ENCODE data around the gene ETAA1. TPM values are rescaled to one million over a fixed set of nuclear protein-coding genes. Genes with fewer than 3 reads are reported as not detected.

Gene ETAA1
- total RNA-seq, 2 experiments from 2014 or later, result 12.8 to 14.0 TPM

DNA sequence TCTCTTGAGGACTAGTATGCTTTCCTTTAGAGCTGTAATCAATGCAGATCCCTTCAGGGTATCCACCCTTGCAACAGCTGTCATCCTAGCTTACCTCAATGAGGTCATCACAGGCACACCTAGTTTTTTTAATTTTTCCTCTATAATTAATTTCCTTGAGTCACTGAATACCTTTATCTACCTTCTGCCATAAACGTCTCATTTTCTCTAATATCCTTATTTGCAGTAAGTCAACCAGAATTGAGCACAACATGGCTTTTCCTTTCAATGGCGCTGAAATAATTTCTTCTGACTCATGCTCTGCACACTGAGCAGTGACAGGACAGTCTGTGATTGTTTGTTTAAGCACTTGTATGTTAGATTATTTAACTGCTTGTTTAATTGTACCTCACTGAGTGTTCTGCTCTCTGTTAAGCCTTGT, 49.4 kb downstream of the ETAA1 start:
- intact Hi-C loops (cut with micrococcal nuclease), result no loop called here
- Mint-ChIP-seq H3K4me3 (no peak overlapping the region), H3K27ac (no peak overlapping the region), H3K27me3 (ENCODE audit: low read depth) (peaks cover 9% of the 10 kb centered on the region), H3K9me3 (no peaks in the 10 kb centered on the region), H3K4me1 (ENCODE audit: low read depth) (no peaks in the 10 kb centered on the region), H3K36me3 (ENCODE audit: low read depth) (no peaks in the 10 kb centered on the region)
- DNase-seq, result no peak
- CTCF ChIA-PET, result no interaction called here

DNA sequence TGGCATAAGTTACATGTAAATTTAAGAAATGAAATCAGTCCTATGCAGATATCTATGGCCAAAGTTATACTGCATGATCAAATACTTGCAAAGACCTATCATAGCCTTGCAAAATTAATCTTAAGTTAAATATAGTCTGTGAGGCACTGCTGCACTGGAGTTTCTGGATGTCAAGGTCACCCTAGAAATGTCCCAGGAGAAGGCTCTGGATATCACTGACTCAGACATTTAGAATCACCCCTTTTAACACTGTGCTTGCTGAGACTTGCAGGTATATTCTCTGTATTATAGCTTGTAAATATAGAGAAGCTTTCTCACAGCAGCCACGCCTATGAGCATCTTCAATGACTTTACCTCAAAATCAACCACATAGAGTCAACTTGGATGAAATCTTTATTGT, 51.5 kb downstream of the ETAA1 start:
- Mint-ChIP-seq H3K27me3 (ENCODE audit: low read depth) (peaks cover 12% of the 10 kb centered on the region), H3K4me3 (no peak overlapping the region), H3K36me3 (ENCODE audit: low read depth) (no peaks in the 10 kb centered on the region), H3K9me3 (no peaks in the 10 kb centered on the region), H3K4me1 (ENCODE audit: low read depth) (no peaks in the 10 kb centered on the region), H3K27ac (no peak overlapping the region)
- CTCF ChIA-PET, result interaction anchor here (0.7 kb wide), 1 partner anchor 792 kb away, joined by 3 read pairs; no protein-coding TSS in a partner anchor
- intact Hi-C loops (cut with micrococcal nuclease), result no loop called here
- DNase-seq, result no peak

DNA sequence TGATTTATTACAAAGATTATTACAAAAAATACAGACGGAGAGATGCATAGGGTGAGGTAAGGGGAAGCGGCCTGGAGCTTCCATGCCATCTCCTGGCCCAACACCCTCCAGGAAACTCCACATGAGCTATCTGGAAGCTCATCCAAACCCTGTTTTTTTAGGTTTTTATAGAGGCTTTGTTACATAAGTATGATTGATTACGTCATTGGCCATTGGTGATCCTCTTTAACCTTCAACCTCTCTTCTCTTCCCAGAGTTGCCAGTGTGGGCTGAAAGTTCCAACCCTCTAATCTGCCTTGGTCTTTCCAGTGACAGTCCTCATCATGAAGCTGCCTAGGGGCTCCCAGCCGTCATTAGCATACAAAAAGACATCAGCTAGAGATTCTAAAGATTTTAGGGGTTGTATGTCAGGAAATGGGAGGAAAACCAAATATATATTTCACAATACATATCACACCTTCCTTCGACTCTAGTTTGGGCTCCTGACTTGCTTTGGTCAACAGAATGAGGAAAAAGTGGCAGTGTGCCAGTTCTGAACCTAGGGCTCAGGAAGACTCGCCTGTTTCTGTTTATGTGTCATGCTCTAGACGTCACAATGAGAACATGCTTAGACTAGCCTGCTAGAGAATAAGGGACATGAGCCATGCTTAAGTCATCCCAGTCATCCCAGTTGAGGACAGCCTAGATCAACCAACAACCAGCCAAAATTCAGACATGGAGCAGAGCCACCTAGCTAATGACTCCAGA, 54.1 kb downstream of the ETAA1 start:
- no peaks in the 10 kb centered on the region for H3K9me3 Mint-ChIP-seq
- intact Hi-C loops (cut with micrococcal nuclease), result no loop called here
- no peak for DNase-seq
- H3K36me3 Mint-ChIP-seq (ENCODE audit: low read depth), result no peaks in the 10 kb centered on the region
- peaks cover 11% of the 10 kb centered on the region for H3K27me3 Mint-ChIP-seq (ENCODE audit: low read depth)
- CTCF ChIA-PET, result interaction anchor here (1.2 to 1.3 kb wide), 2 partner anchors 11 to 26 kb away, joined by 3 to 4 read pairs; no protein-coding TSS in a partner anchor
- H3K27ac Mint-ChIP-seq, result no peak overlapping the region
- no peaks in the 10 kb centered on the region for H3K4me1 Mint-ChIP-seq (ENCODE audit: low read depth)
- no peak overlapping the region for H3K4me3 Mint-ChIP-seq

GRCh38 chr2:67453310-67453709, 56.2 kb downstream of the ETAA1 start:
- H3K4me3 Mint-ChIP-seq, result no peak overlapping the region
- intact Hi-C loops (cut with micrococcal nuclease), result no loop called here
- CTCF ChIA-PET, result no interaction called here

DNA sequence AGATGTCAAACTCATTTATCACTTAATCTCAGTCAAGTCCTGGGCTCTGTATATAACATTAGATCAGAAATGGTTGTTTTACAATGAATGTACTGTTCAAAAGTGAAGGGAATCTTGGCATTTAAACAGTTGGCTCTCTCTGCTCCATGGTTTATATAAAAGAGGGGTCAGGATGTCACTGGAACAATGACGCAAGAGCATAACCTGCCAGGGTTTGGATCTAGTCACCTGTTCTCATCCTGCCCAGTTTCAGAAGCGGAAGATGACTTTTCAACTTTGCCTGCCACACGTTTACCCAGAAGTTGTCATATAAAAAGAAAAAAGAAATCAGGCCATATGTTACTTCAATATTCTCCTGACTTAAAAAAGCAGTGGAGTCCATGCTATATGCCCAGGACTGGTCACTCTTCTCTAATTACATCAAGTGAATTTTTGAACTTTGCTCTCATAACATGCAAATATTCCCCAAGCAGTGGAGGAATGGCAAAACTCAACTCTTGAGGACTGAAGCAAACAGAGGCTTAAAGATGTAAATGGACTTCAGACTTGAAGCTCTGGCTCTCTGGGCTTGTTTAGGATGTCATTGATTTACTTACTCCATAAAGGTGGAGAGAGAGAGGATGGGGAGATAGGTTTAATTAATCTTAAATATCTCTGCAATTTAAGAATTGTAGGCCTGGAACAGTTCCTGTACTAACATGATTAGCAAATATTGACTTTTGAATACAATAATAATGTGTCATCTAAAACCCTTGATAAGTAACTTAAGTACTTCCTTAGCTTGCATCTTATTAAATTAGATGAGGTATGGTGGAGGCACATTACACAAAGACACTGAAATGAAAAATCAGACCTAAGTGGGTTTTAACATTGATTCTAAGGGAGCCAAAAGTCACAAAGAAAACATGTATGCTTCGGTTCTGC, 58.3 kb downstream of the ETAA1 start:
- peaks cover 14% of the 10 kb centered on the region for H3K27me3 Mint-ChIP-seq (ENCODE audit: low read depth)
- CTCF ChIA-PET, result no interaction called here
- H3K36me3 Mint-ChIP-seq (ENCODE audit: low read depth), result no peaks in the 10 kb centered on the region
- no peak overlapping the region for H3K27ac Mint-ChIP-seq
- no peak overlapping the region for H3K4me3 Mint-ChIP-seq
- H3K4me1 Mint-ChIP-seq (ENCODE audit: low read depth), result no peaks in the 10 kb centered on the region
- no peak for DNase-seq
- intact Hi-C loops (cut with micrococcal nuclease), result no loop called here
- no peaks in the 10 kb centered on the region for H3K9me3 Mint-ChIP-seq

More at GRCh38 chr2:67453310-67453709, 56.2 kb downstream of the ETAA1 start:
- H3K36me3 Mint-ChIP-seq (ENCODE audit: low read depth), result no peaks in the 10 kb centered on the region
- no peak overlapping the region for H3K27ac Mint-ChIP-seq
- H3K27me3 Mint-ChIP-seq (ENCODE audit: low read depth), result peaks cover 11% of the 10 kb centered on the region
- H3K4me1 Mint-ChIP-seq (ENCODE audit: low read depth), result no peaks in the 10 kb centered on the region
- no peak for DNase-seq
- no peaks in the 10 kb centered on the region for H3K9me3 Mint-ChIP-seq

- Mint-ChIP-seq H3K27me3 (ENCODE audit: low read depth) (peaks cover 11% of the 10 kb centered on the region), H3K4me3 (no peak overlapping the region), H3K36me3 (ENCODE audit: low read depth) (no peaks in the 10 kb centered on the region), H3K9me3 (no peaks in the 10 kb centered on the region), H3K27ac (no peak overlapping the region), H3K4me1 (ENCODE audit: low read depth) (no peaks in the 10 kb centered on the region)
- no peak for DNase-seq
- intact Hi-C loops (cut with micrococcal nuclease), result no loop called here
- CTCF ChIA-PET, result no interaction called here
Measured at GRCh38 chr2:67456428-67456827, 59.3 kb downstream of the ETAA1 start.

DNA sequence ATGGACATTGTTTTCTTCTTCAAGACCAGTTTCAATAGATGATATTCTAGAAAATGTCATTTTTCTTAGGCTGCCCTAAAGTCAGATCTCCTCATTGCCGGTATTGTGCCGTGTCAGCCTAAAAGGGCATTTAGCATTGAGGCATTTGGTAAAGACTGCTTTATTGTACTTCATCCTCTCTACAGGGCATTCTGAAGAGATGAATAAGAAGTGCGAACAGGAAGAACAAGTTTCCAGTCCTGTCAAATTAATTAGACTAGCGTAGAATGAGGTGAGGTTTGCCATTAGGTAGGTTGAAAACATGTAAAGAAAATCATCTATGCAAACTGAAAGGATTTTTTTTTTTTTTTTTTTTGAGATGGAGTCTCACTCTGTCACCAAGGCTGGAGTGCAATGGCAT, 60.6 kb downstream of the ETAA1 start:
- no peak for DNase-seq
- Mint-ChIP-seq H3K36me3 (ENCODE audit: low read depth) (no peaks in the 10 kb centered on the region), H3K27ac (no peak overlapping the region), H3K9me3 (no peaks in the 10 kb centered on the region), H3K27me3 (ENCODE audit: low read depth) (peaks cover 8% of the 10 kb centered on the region), H3K4me3 (no peak overlapping the region), H3K4me1 (ENCODE audit: low read depth) (no peaks in the 10 kb centered on the region)
- CTCF ChIA-PET, result no interaction called here
- intact Hi-C loops (cut with micrococcal nuclease), result no loop called here

- no peaks in the 10 kb centered on the region for H3K36me3 Mint-ChIP-seq (ENCODE audit: low read depth)
- no peak overlapping the region for H3K27ac Mint-ChIP-seq
- H3K4me3 Mint-ChIP-seq, result no peak overlapping the region
- CTCF ChIA-PET, result no interaction called here
- intact Hi-C loops (cut with micrococcal nuclease), result no loop called here
- DNase-seq, result no peak
- H3K27me3 Mint-ChIP-seq (ENCODE audit: low read depth), result peaks cover 11% of the 10 kb centered on the region
- H3K9me3 Mint-ChIP-seq, result no peaks in the 10 kb centered on the region
- H3K4me1 Mint-ChIP-seq (ENCODE audit: low read depth), result no peaks in the 10 kb centered on the region
Measured at GRCh38 chr2:67459761-67460160, 62.6 kb downstream of the ETAA1 start.
